GM20000 (cell line): Measurements from ENCODE around the gene RIPK4.

Source experiments
- DNase-seq: peaks from one replicate; pipeline ENCODE4 v3.0.0; 2012; ENCODE audit warnings: low spot score
- TF ChIP-seq, protein P1 (sequence below): IDR thresholded peaks from 2 replicates; pipeline ENCODE4 v1.5.1; 2012; ENCODE audit warnings: mild to moderate bottlenecking, control low read depth; ENCODE audit errors: extremely low read depth, missing control alignments

The RIPK4 gene

GRCh38 chr21:41769111-41769510 lies 2.3 kb upstream of the RIPK4 start:
- TF ChIP-seq, protein P1, sequence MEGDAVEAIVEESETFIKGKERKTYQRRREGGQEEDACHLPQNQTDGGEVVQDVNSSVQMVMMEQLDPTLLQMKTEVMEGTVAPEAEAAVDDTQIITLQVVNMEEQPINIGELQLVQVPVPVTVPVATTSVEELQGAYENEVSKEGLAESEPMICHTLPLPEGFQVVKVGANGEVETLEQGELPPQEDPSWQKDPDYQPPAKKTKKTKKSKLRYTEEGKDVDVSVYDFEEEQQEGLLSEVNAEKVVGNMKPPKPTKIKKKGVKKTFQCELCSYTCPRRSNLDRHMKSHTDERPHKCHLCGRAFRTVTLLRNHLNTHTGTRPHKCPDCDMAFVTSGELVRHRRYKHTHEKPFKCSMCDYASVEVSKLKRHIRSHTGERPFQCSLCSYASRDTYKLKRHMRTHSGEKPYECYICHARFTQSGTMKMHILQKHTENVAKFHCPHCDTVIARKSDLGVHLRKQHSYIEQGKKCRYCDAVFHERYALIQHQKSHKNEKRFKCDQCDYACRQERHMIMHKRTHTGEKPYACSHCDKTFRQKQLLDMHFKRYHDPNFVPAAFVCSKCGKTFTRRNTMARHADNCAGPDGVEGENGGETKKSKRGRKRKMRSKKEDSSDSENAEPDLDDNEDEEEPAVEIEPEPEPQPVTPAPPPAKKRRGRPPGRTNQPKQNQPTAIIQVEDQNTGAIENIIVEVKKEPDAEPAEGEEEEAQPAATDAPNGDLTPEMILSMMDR: no peak
- no peak for DNase-seq

DNA sequence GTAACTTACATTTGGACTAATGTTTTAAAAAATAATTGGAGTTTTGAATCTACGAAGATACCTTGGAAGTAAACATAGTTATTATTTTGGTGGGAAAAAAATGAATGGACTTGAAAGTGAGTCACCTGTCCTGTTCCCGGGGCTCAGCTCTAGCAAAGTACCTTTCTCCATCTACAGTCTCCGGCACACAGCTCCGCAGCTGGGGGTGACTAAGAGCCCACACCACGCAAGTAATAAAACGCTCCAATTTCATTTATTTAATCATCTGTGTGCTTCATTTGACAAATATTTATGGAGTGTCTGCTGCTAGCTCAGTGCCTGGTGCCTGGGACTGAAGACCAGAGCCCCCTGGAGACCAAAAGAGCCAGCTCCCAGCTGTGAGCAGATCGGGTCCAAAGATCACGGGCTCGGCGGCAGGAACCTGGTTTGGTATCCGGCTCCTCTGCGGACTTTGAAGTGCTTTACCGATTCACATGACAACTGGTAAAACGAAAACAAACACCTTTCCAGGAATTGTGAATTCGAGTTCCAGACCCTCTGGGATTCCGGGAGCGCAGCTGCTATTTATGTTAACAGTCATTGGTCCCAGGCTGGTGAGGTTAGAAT lies 1.7 kb upstream of the RIPK4 start:
- no peak for DNase-seq

GRCh38 chr21:41767606-41768436 lies 969 bp upstream of the RIPK4 start:
- DNase-seq: no peak
- TF ChIP-seq, protein P1: no peak

More for the DNA sequence above, 1.7 kb upstream of the RIPK4 start:
- TF ChIP-seq, protein P1: no peak

- TF ChIP-seq, protein P1: no peak
- DNase-seq: no peak
These were observed 624 bp downstream of the RIPK4 start for GRCh38 chr21:41765973-41766882.

DNA sequence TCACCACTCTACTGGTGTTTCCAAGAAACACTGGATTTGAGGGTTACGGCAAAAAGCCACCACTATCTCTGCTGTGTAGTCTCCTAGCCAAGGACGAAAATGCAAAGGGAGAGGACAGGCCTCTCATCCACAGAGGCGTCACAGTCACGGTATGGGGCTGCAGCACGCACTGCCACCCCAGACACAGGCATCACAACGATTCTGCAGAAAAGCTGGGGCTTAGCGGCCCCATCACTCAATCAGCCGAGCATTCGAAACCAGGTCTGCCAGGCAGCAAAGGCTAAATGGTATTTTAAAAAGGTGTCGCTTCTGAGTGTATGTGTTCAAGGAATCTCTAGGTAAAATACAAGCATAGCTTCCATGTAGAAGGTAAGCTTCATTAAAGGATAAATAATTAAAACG lies 1.4 kb downstream of the RIPK4 start:
- DNase-seq: no peak
- TF ChIP-seq, protein P1: no peak

- no peak for DNase-seq
- TF ChIP-seq, protein P1: no peak
These were observed 2.1 kb downstream of the RIPK4 start for GRCh38 chr21:41764558-41765419.
